Measurements from ENCODE around the gene TRA2A.
"Not testable (repeated sequence)": the region's sequence is repeated elsewhere in the genome, so short reads cannot be mapped to it uniquely, and the experiment has no call there.

DNA sequence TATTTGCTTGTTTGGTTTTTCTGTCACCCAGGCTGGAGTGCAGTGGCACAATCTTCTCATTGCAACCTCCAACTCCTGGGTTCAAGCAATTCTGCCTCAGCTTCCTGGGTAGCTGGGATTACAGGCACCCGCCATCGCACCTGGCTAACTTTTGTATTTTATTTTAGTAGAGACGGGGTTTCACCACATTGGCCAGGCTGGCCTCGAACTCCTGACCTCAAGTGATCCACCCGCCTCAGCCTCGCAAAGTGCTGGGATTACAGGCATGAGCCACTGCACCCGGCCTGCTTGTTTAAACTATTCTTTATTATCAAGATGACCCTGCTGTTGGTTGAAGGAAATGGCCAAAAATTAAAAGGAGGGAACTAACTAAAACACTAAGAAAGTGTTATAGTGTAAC is 6.2 kb downstream of the TRA2A start:
- not testable (repeated sequence) for TF ChIP-seq CTCF, POLR2A, POLR2AphosphoS5, EP300 (IDR thresholded peaks at IDR 0.05)

Data from gastroesophageal sphincter (tissue), 3 donors.